SK-N-SH treated with all-trans-retinoic acid at 6 μM for 48 hours (cell line): ENCODE results near the gene DCLK1.

Source experiments
- ATAC-seq: fragments of 200-7000 bp; cut with Tn5 transposase; 3 replicates; pipeline ENCODE4 v1.9.1; 2020; ENCODE audit warnings: mild to moderate bottlenecking, moderate library complexity
- ARNTL ChIP-seq: fragments of 450-650 bp; formaldehyde crosslinking; IDR thresholded peaks from 2 replicates; pipeline ENCODE4 v1.5.0; 2020; ENCODE audit warnings: low read depth, mild to moderate bottlenecking, moderate library complexity, borderline replicate concordance
- BACH2 ChIP-seq: fragments of 250-450 bp; sonication (Bioruptor Pico); IDR thresholded peaks from 2 replicates; pipeline ENCODE4 v1.9.0; 2021; ENCODE audit warnings: mild to moderate bottlenecking, borderline replicate concordance
- ESRRG ChIP-seq: fragments of 250-450 bp; sonication (Bioruptor Pico); IDR thresholded peaks from 2 replicates; pipeline ENCODE4 v1.6.1; 2021; ENCODE audit warnings: mild to moderate bottlenecking
- GLIS3 ChIP-seq: fragments of 250-450 bp; sonication (Bioruptor Pico); IDR thresholded peaks from 2 replicates; pipeline ENCODE4 v1.5.0; 2020; ENCODE audit warnings: mild to moderate bottlenecking, moderate library complexity
- ISL1 ChIP-seq: fragments of 250-450 bp; sonication (Bioruptor Pico); IDR thresholded peaks from 2 replicates; pipeline ENCODE4 v2.1.2; 2022; ENCODE audit warnings: mild to moderate bottlenecking, moderate library complexity
- OSR1 ChIP-seq: fragments of 250-450 bp; sonication (Bioruptor Pico); IDR thresholded peaks from 2 replicates; pipeline ENCODE4 v1.8.0; 2022; ENCODE audit warnings: moderate library complexity, mild to moderate bottlenecking, inconsistent platforms
- PPARA ChIP-seq: fragments of 250-450 bp; sonication (Bioruptor Pico); IDR thresholded peaks from 2 replicates; pipeline ENCODE4 v1.5.0; 2020; ENCODE audit warnings: mild to moderate bottlenecking, borderline replicate concordance
- RARB ChIP-seq: fragments of 250-450 bp; sonication (Bioruptor Pico); IDR thresholded peaks from 2 replicates; pipeline ENCODE4 v1.8.0; 2021; ENCODE audit warnings: mild to moderate bottlenecking, moderate library complexity
- SNAI2 ChIP-seq: fragments of 250-450 bp; sonication (Bioruptor Pico); IDR thresholded peaks from 2 replicates; pipeline ENCODE4 v1.5.0; 2020; ENCODE audit warnings: mild to moderate bottlenecking, moderate library complexity
- TCF4 ChIP-seq: fragments of 250-450 bp; sonication (Bioruptor Pico); IDR thresholded peaks from 2 replicates; pipeline ENCODE4 v1.8.0; 2021; ENCODE audit warnings: mild to moderate bottlenecking, moderate library complexity, borderline replicate concordance
- TOX ChIP-seq: fragments of 250-450 bp; sonication (Bioruptor Pico); IDR thresholded peaks from 2 replicates; pipeline ENCODE4 v1.8.0; 2021; ENCODE audit warnings: mild to moderate bottlenecking, moderate library complexity, borderline replicate concordance
- ZC3H10 ChIP-seq: fragments of 250-450 bp; sonication (Bioruptor Pico); IDR thresholded peaks from 2 replicates; pipeline ENCODE4 v1.5.1; 2021; ENCODE audit warnings: mild to moderate bottlenecking, moderate library complexity
- ZFP3 ChIP-seq: fragments of 250-450 bp; sonication (Bioruptor Pico); IDR thresholded peaks from 2 replicates; pipeline ENCODE4 v1.5.0; 2020; ENCODE audit warnings: mild to moderate bottlenecking, moderate library complexity
- ZNF565 ChIP-seq: fragments of 450-650 bp; formaldehyde crosslinking; conservative IDR thresholded peaks from 2 replicates; pipeline ENCODE4 v1.5.0; 2020; ENCODE audit warnings: low read depth, mild to moderate bottlenecking, moderate library complexity
- ZNF70 ChIP-seq: fragments of 450-650 bp; formaldehyde crosslinking; IDR thresholded peaks from 2 replicates; pipeline ENCODE4 v1.5.0; 2020; ENCODE audit warnings: mild to moderate bottlenecking, moderate library complexity
- ZNF8 ChIP-seq: fragments of 450-650 bp; formaldehyde crosslinking; IDR thresholded peaks from 2 replicates; pipeline ENCODE4 v1.5.0; 2020; ENCODE audit warnings: mild to moderate bottlenecking, moderate library complexity
- TF ChIP-seq, protein P1 (sequence below): fragments of 250-450 bp; sonication (Bioruptor Pico); IDR thresholded peaks from 2 replicates; pipeline ENCODE4 v1.8.0; 2020; ENCODE audit warnings: mild to moderate bottlenecking, moderate library complexity, borderline replicate concordance
- TF ChIP-seq, protein P2 (sequence below): fragments of 250-450 bp; sonication (Bioruptor Pico); IDR thresholded peaks from 2 replicates; pipeline ENCODE4 v1.5.0; 2020; ENCODE audit warnings: mild to moderate bottlenecking, moderate library complexity
- TF ChIP-seq, protein P3 (sequence below): fragments of 250-450 bp; sonication (Bioruptor Pico); IDR thresholded peaks from 2 replicates; pipeline ENCODE4 v1.8.0; 2021; ENCODE audit warnings: low read depth, mild to moderate bottlenecking, moderate library complexity, borderline replicate concordance
- TF ChIP-seq, protein P4 (sequence below): fragments of 250-450 bp; sonication (Bioruptor Pico); IDR thresholded peaks from 2 replicates; pipeline ENCODE4 v1.5.1; 2020; ENCODE audit warnings: low read depth, mild to moderate bottlenecking, moderate library complexity

DCLK1 gene

DNA sequence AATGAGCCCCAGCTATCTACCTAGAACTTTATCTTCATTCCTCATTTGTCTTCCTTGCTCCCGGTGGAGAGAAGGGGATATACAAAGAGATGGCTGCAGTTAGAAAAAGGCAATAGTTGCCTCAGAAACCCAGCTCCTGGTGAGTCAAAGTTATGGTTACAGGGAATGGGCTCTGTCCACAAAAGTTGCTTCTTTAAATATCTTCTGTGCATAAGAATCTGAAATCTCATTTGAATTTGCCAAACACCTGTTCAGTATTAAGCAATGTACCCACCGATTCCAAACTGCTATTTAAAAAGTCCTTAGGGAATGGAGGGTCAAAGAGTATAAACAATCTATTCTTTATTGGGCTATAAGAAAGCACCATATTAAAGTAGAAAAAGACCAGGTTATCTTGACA is 48.4 kb downstream of the DCLK1 start:
- TF ChIP-seq ZC3H10 (CRISPR knock-in tag) (no peak), GLIS3 (no peak)
- no peak for ATAC-seq

DNA sequence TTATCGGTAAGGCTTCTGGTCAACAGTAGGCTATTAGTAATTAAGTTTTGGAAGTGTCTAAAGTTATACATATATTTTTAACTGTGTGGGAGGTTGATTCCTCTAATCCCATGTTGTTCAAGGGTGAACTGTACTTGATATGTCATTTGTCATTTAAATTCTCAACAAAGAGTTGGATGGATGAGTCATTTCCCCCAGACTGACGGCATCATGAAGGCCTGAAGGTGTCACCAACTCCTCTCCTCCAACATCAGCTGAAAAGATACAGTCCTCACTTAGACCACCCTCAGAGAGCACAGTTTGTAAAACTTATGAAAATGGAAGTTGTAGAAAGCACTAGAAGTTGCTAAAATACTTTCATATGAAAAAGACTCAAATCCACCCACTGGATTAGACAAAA is 48.8 kb downstream of the DCLK1 start:
- TF ChIP-seq GLIS3 (no peak), ZNF70 (CRISPR knock-in tag) (no peak), ZC3H10 (CRISPR knock-in tag) (no peak), SNAI2 (no peak), ZNF8 (CRISPR knock-in tag) (no peak), ZNF565 (CRISPR knock-in tag) (no peak), ISL1 (no peak), BACH2 (CRISPR knock-in tag) (no peak), ZFP3 (no peak), RARB (no peak), TOX (CRISPR knock-in tag) (no peak), OSR1 (CRISPR knock-in tag) (no peak)
- TF ChIP-seq, protein P1, sequence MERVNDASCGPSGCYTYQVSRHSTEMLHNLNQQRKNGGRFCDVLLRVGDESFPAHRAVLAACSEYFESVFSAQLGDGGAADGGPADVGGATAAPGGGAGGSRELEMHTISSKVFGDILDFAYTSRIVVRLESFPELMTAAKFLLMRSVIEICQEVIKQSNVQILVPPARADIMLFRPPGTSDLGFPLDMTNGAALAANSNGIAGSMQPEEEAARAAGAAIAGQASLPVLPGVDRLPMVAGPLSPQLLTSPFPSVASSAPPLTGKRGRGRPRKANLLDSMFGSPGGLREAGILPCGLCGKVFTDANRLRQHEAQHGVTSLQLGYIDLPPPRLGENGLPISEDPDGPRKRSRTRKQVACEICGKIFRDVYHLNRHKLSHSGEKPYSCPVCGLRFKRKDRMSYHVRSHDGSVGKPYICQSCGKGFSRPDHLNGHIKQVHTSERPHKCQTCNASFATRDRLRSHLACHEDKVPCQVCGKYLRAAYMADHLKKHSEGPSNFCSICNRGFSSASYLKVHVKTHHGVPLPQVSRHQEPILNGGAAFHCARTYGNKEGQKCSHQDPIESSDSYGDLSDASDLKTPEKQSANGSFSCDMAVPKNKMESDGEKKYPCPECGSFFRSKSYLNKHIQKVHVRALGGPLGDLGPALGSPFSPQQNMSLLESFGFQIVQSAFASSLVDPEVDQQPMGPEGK = no peak
- TF ChIP-seq, protein P2, sequence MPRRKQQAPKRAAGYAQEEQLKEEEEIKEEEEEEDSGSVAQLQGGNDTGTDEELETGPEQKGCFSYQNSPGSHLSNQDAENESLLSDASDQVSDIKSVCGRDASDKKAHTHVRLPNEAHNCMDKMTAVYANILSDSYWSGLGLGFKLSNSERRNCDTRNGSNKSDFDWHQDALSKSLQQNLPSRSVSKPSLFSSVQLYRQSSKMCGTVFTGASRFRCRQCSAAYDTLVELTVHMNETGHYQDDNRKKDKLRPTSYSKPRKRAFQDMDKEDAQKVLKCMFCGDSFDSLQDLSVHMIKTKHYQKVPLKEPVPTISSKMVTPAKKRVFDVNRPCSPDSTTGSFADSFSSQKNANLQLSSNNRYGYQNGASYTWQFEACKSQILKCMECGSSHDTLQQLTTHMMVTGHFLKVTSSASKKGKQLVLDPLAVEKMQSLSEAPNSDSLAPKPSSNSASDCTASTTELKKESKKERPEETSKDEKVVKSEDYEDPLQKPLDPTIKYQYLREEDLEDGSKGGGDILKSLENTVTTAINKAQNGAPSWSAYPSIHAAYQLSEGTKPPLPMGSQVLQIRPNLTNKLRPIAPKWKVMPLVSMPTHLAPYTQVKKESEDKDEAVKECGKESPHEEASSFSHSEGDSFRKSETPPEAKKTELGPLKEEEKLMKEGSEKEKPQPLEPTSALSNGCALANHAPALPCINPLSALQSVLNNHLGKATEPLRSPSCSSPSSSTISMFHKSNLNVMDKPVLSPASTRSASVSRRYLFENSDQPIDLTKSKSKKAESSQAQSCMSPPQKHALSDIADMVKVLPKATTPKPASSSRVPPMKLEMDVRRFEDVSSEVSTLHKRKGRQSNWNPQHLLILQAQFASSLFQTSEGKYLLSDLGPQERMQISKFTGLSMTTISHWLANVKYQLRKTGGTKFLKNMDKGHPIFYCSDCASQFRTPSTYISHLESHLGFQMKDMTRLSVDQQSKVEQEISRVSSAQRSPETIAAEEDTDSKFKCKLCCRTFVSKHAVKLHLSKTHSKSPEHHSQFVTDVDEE = no peak
- TF ChIP-seq, protein P3, sequence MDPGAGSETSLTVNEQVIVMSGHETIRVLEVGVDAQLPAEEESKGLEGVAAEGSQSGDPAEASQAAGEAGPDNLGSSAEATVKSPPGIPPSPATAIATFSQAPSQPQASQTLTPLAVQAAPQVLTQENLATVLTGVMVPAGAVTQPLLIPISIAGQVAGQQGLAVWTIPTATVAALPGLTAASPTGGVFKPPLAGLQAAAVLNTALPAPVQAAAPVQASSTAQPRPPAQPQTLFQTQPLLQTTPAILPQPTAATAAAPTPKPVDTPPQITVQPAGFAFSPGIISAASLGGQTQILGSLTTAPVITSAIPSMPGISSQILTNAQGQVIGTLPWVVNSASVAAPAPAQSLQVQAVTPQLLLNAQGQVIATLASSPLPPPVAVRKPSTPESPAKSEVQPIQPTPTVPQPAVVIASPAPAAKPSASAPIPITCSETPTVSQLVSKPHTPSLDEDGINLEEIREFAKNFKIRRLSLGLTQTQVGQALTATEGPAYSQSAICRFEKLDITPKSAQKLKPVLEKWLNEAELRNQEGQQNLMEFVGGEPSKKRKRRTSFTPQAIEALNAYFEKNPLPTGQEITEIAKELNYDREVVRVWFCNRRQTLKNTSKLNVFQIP (CRISPR knock-in tag) = no peak
- no peak for ATAC-seq

DNA sequence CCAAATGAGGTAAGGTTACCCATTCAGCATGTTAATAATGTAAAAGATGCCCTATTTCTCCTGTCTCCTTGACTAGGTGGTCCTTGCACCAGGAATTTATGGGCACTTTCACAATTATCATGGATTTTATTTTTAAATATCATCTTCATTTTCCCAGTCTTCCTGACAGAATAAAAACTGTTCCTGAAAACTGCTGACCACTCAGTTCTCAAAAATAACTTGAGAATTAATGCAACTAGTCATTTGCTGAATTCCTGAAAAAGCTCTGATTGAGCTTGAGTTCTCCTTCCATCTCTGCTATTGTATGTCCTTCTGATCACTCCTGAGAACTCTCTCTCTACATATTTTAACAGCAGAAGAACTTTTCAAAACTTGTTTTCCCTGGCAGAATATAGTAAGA is 55.0 kb downstream of the DCLK1 start:
- no peak for TF ChIP-seq OSR1 (CRISPR knock-in tag)
- TF ChIP-seq PPARA (CRISPR knock-in tag) = no peak
- TF ChIP-seq SNAI2 = no peak
- TF ChIP-seq, protein P2 = no peak
- no peak for TF ChIP-seq GLIS3
- no peak for TF ChIP-seq ESRRG (CRISPR knock-in tag)
- TF ChIP-seq, protein P4, sequence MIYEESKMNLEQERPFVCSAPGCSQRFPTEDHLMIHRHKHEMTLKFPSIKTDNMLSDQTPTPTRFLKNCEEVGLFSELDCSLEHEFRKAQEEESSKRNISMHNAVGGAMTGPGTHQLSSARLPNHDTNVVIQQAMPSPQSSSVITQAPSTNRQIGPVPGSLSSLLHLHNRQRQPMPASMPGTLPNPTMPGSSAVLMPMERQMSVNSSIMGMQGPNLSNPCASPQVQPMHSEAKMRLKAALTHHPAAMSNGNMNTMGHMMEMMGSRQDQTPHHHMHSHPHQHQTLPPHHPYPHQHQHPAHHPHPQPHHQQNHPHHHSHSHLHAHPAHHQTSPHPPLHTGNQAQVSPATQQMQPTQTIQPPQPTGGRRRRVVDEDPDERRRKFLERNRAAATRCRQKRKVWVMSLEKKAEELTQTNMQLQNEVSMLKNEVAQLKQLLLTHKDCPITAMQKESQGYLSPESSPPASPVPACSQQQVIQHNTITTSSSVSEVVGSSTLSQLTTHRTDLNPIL (CRISPR knock-in tag) = no peak
- TF ChIP-seq ZNF565 (CRISPR knock-in tag) = no peak
- no peak for TF ChIP-seq TCF4 (CRISPR knock-in tag)
- no peak for TF ChIP-seq ARNTL
- TF ChIP-seq BACH2 (CRISPR knock-in tag) = no peak
- TF ChIP-seq ZNF8 (CRISPR knock-in tag) = no peak
- TF ChIP-seq, protein P1 = no peak
- TF ChIP-seq ZC3H10 (CRISPR knock-in tag) = no peak
- no peak for ATAC-seq
